Uterus (tissue), 4 donors: ENCODE measurements around the gene GALNT2. TPM values are rescaled to one million over a fixed set of nuclear protein-coding genes. Genes with fewer than 3 reads are reported as not detected.

Source experiments
- DNase-seq, 2 donors: peaks; one replicate each; pipeline ENCODE4 v3.0.0-alpha.2; 2019 to 2020
- H3K27ac ChIP-seq, 2 donors: fragments of 200-600 bp; sonication (generic); 1 replicate in 1 of 2; 2 replicates in 1 of 2; pipeline ENCODE4 v1.5.1; 2016 to 2018
- H3K27me3 ChIP-seq, 2 donors: fragments of 200-600 bp; sonication (generic); one replicate each; pipeline ENCODE4 v1.5.1; 2018 to 2019; ENCODE audit warnings: control low read depth in 1 of 2
- H3K36me3 ChIP-seq, 2 donors: fragments of 200-600 bp; sonication (generic); one replicate each; pipeline ENCODE4 v1.5.1; 2019; ENCODE audit warnings: control low read depth in 1 of 2
- H3K4me1 ChIP-seq, 2 donors: fragments of 200-600 bp; sonication (generic); one replicate each; pipeline ENCODE4 v1.5.1; 2018 to 2019; ENCODE audit warnings: control low read depth in 1 of 2
- H3K4me3 ChIP-seq, 2 donors: fragments of 200-600 bp; sonication (generic); 1 replicate in 1 of 2; 2 replicates in 1 of 2; pipeline ENCODE4 v1.5.1; 2018 to 2019; ENCODE audit warnings: mild to moderate bottlenecking in 1 of 2
- H3K9me3 ChIP-seq, 2 donors: fragments of 200-600 bp; sonication (generic); one replicate each; pipeline ENCODE4 v1.5.1; 2019; ENCODE audit warnings: control low read depth in 1 of 2
- POLR2A ChIP-seq, 2 donors: fragments of 450-650 bp; IDR thresholded peaks; one replicate each; pipeline ENCODE4 v1.6.1; 2016; ENCODE audit warnings: antibody characterized with exemption in 2 of 2, mild to moderate bottlenecking in 1 of 2, moderate library complexity in 1 of 2
- intact Hi-C: fragments of 100-400 bp; cut with DNase I; formaldehyde crosslinking; loops from one replicate; pipeline ENCODE4 v1.15.1; 2023; ENCODE audit warnings: low total_unique reads
- total RNA-seq, 4 donors: library from RNA; depleted of rRNA in 3 of 4; stranded (reverse); fragments of >200 nt in 3 of 4; gene quantifications; one replicate each; pipeline versions ENCODE4 v1.1.0 to v1.2.4, GENCODE V29; 2014 to 2023
- TF ChIP-seq, protein P1 (sequence below), 4 experiments: fragments of 200-600 bp in 2 of 4; fragments of 450-650 bp in 2 of 4; sonication (generic) in 2 of 4; IDR thresholded peaks; one replicate each; pipeline ENCODE4 v1.5.1; 2016 to 2019; ENCODE audit warnings: antibody characterized with exemption in 4 of 4, mild to moderate bottlenecking in 2 of 4, moderate library complexity in 1 of 4
- donor health status: DM: yes; HTN: yes; CAD: no.

The GALNT2 gene
- total RNA-seq, 4 donors from 2014 or later: 13.6 to 51.6 (median 39.6) TPM

DNA sequence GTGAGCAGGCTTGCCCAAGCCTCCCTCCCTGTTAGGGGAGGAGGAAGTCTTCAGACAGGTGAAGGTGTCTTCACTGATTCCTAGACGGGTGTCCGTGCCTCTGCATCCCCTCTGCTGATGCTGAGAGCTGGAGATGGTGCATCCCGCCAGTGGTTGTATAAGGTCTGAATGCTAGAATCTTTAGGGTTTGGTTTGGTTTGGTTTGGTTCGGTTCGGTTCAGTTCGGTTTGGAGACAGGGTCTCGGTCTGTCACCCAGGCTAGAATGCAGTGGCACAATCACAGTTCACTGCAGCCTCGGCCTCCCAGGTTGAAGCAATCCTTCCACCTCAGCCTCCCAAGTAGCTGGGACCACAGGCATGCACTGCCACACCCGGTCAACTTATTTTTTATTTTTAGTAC is 205.5 kb downstream of the GALNT2 start:
- intact Hi-C loops: no loop called here
- Histone ChIP-seq H3K4me3 (no peak overlapping the region), H3K9me3 (no peaks in the 10 kb centered on the region), H3K36me3 (no peaks in the 10 kb centered on the region), H3K27me3 (no peaks in the 10 kb centered on the region), H3K4me1 (no peaks in the 10 kb centered on the region), H3K27ac (no peak overlapping the region)
- TF ChIP-seq, protein P1, sequence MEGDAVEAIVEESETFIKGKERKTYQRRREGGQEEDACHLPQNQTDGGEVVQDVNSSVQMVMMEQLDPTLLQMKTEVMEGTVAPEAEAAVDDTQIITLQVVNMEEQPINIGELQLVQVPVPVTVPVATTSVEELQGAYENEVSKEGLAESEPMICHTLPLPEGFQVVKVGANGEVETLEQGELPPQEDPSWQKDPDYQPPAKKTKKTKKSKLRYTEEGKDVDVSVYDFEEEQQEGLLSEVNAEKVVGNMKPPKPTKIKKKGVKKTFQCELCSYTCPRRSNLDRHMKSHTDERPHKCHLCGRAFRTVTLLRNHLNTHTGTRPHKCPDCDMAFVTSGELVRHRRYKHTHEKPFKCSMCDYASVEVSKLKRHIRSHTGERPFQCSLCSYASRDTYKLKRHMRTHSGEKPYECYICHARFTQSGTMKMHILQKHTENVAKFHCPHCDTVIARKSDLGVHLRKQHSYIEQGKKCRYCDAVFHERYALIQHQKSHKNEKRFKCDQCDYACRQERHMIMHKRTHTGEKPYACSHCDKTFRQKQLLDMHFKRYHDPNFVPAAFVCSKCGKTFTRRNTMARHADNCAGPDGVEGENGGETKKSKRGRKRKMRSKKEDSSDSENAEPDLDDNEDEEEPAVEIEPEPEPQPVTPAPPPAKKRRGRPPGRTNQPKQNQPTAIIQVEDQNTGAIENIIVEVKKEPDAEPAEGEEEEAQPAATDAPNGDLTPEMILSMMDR (IDR thresholded peaks at IDR 0.05): no peak
- TF ChIP-seq POLR2A (IDR thresholded peaks at IDR 0.05): no peak
- peak in 1 of 2 donors; percentile 6 for DNase-seq

DNA sequence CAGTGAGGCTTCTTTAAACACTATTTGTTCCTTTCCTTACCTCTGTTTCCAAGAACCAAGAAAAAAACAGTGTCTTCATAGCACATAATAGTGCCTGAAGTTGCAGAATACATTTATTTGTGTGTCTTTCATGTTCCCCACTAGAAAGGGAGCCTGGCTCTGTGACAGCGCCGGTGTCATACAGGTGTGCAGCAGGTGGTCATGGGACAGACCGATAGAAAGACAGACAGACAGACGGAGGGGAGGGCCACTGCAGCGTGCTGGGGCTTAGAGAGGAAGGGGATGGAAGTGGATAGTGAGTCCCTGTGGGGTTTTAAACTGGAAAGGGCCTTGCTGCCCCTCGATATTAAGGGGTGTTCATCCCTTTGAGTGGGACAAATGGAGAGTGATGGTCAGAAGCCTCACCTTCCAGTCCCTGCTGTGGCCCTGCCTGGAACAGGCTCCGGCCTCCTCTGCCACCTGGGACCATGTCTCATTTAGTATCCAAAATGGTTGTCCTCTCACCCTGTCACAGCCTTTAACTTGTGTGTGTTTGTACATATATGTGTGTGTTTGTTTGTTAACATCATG is 206.2 kb downstream of the GALNT2 start:
- Histone ChIP-seq H3K4me1 (no peaks in the 10 kb centered on the region), H3K27ac (no peak overlapping the region), H3K4me3 (no peak overlapping the region), H3K9me3 (no peaks in the 10 kb centered on the region), H3K36me3 (no peaks in the 10 kb centered on the region), H3K27me3 (no peaks in the 10 kb centered on the region)
- intact Hi-C loops: no loop called here
- DNase-seq: peak; percentile 4 to 7
- no peak for TF ChIP-seq POLR2A (IDR thresholded peaks at IDR 0.05)
- TF ChIP-seq, protein P1 (IDR thresholded peaks at IDR 0.05): no peak

DNA sequence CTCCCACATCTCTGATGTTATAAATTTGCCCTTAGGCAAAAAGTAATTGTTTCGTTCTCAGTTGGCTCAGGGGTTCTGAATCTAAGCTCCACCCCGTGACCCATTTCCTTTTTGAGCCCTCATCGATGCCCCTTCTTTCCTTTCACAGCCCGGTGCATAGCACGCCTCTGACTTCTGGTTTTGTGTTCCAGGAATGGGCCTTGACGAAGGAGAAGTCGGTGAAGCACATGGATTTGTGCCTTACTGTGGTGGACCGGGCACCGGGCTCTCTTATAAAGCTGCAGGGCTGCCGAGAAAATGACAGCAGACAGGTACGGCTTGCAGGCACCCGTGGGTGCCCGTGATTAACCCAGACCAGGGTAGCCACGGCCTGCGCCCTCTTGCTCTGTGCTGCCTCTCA is 207.2 kb downstream of the GALNT2 start:
- Histone ChIP-seq H3K4me1 (no peaks in the 10 kb centered on the region), H3K9me3 (no peaks in the 10 kb centered on the region), H3K4me3 (no peak overlapping the region), H3K27me3 (no peaks in the 10 kb centered on the region), H3K36me3 (no peaks in the 10 kb centered on the region), H3K27ac (peak overlapping the region in 1 of 2 donors; percentile 17)
- DNase-seq: peak; percentile 9 to 35
- TF ChIP-seq, protein P1 (IDR thresholded peaks at IDR 0.05): no peak
- TF ChIP-seq POLR2A (IDR thresholded peaks at IDR 0.05): no peak
- intact Hi-C loops: no loop called here

DNA sequence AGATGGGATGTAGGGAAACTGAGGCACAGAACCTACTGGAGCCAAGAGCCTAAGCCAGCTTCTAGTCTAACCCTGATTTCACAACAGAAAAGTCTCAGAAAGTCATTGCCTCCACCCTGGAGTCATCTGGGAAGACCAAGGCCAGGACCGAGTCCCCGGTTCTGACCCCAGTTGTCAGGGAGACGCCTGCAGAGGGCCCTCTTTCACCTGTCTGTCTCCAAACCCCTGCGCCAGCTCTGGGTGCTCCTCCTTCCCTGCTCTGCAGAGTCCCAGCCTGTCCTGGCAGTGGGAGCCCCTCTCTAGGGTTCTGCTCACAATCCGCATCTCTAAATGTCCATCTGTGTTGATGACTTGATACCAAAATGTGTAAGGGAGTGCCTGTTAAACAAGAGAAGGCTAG is 209.4 kb downstream of the GALNT2 start:
- no peaks in the 10 kb centered on the region for H3K27me3 ChIP-seq
- TF ChIP-seq, protein P1 (IDR thresholded peaks at IDR 0.05): no peak
- TF ChIP-seq POLR2A (IDR thresholded peaks at IDR 0.05): no peak
- peak in 1 of 2 donors; percentile 2 for DNase-seq
- no peak overlapping the region for H3K4me3 ChIP-seq
- no peaks in the 10 kb centered on the region for H3K36me3 ChIP-seq
- intact Hi-C loops: no loop called here
- no peaks in the 10 kb centered on the region for H3K9me3 ChIP-seq
- H3K27ac ChIP-seq: no peak overlapping the region
- H3K4me1 ChIP-seq: no peaks in the 10 kb centered on the region

DNA sequence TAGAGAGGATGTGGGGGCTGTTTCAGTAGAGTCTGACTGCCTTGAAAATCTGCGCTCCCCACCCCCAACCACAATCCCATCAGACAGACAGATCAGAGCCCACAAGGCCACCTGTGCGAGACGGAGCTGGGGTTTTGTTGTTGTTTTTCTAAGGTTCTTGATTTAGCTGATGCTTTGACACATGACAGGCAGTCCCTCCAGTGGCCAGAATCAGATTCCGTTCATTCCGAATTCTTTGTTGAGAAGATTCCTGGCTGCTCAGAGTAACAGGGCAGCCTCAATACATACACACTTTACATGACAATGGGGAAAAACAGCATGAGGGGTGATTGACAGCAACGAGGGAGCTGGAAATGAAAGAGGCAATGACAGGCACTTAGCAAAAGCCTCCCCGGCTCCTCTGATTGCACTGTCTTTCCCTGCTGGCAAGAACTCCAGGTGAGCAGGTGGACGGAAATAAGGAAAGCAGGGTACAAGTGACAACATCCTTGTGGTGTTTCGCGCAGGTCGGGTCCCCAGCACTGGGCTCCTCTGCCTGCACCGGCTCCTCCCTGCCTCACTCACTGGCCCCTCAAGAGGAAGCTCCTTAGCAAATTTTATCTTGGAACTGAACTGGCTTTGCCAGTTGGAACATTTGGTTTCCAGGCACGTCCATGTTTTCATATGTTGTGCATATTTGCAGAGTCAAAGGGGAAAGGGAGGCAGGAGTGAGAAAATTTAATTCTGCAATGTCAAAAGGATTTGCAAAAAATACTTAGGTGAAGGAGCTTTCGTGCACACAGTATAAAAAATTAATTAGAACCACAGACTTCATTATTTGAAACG is 210.4 kb downstream of the GALNT2 start:
- no peaks in the 10 kb centered on the region for H3K9me3 ChIP-seq
- DNase-seq: peak; percentile 6 to 9
- TF ChIP-seq POLR2A (IDR thresholded peaks at IDR 0.05): no peak
- TF ChIP-seq, protein P1 (IDR thresholded peaks at IDR 0.05): no peak
- H3K4me3 ChIP-seq: no peak overlapping the region
- no peaks in the 10 kb centered on the region for H3K4me1 ChIP-seq
- intact Hi-C loops: no loop called here
- no peak overlapping the region for H3K27ac ChIP-seq
- no peaks in the 10 kb centered on the region for H3K36me3 ChIP-seq
- H3K27me3 ChIP-seq: no peaks in the 10 kb centered on the region
